22Rv1 (cell line): ENCODE data around the gene FGF21.

ENCODE experiments used
- H3K27ac ChIP-seq: fragments of 450-650 bp; 2 replicates; pipeline ENCODE4 v1.5.1; 2017
- ZFX ChIP-seq: fragments of 450-650 bp; IDR thresholded peaks from 2 replicates; pipeline ENCODE4 v1.6.1; 2017; ENCODE audit warnings: antibody characterized with exemption, borderline replicate concordance
- TF ChIP-seq, protein P1 (sequence below): fragments of 450-650 bp; IDR thresholded peaks from 2 replicates; pipeline ENCODE4 v1.5.1; 2017; ENCODE audit warnings: mild to moderate bottlenecking

Gene FGF21

GRCh38 chr19:48799358-48800300 lies 44.3 kb downstream of the FGF21 start:
- no peak for TF ChIP-seq ZFX
- TF ChIP-seq, protein P1, sequence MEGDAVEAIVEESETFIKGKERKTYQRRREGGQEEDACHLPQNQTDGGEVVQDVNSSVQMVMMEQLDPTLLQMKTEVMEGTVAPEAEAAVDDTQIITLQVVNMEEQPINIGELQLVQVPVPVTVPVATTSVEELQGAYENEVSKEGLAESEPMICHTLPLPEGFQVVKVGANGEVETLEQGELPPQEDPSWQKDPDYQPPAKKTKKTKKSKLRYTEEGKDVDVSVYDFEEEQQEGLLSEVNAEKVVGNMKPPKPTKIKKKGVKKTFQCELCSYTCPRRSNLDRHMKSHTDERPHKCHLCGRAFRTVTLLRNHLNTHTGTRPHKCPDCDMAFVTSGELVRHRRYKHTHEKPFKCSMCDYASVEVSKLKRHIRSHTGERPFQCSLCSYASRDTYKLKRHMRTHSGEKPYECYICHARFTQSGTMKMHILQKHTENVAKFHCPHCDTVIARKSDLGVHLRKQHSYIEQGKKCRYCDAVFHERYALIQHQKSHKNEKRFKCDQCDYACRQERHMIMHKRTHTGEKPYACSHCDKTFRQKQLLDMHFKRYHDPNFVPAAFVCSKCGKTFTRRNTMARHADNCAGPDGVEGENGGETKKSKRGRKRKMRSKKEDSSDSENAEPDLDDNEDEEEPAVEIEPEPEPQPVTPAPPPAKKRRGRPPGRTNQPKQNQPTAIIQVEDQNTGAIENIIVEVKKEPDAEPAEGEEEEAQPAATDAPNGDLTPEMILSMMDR: no peak
- H3K27ac ChIP-seq: no peak overlapping the region

DNA sequence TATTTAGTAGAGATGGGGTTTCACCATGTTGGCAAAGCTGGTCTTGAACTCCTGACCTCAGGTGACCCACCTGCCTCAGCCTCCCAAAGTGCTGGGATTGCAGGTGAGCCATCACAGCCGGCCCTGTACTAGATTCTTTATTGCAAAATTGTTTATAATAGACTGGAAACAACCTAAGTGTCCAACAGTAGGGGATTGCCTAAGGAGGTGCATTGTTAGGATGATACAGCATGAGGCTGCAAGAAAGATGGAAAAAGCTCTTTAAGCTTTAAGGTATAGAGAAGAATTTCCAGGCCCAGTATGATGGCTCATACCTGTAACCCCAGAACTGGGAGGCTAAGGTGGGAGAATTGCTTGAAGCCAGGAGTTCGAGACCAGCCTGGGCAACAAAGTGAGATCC lies 47.3 kb downstream of the FGF21 start:
- no peak for TF ChIP-seq ZFX
- TF ChIP-seq, protein P1: no peak
- H3K27ac ChIP-seq: no peak overlapping the region

GRCh38 chr19:48804496-48804895 lies 49.2 kb downstream of the FGF21 start:
- TF ChIP-seq ZFX: no peak
- TF ChIP-seq, protein P1: no peak
- H3K27ac ChIP-seq: no peak overlapping the region

GRCh38 chr19:48805452-48805851 lies 50.1 kb downstream of the FGF21 start:
- H3K27ac ChIP-seq: no peak overlapping the region
- TF ChIP-seq, protein P1: no peak
- TF ChIP-seq ZFX: no peak

DNA sequence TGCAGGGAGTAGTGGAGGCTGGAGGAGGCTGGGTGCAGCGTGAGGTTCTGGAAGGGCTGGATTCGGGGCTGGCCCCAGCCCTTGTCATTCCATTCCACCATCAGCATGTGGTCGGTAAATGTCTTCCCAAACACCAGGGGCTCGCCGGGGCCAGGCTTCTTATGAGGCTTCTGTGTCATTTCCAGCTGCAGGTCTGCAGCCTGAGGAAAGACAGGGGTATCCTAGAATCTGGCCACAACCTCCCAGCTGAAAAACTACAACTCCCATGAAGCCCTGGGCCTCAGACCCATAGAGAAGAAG lies 51.1 kb downstream of the FGF21 start:
- TF ChIP-seq ZFX: no peak
- TF ChIP-seq, protein P1: no peak
- H3K27ac ChIP-seq: no peak overlapping the region

GRCh38 chr19:48806818-48807589 lies 51.7 kb downstream of the FGF21 start:
- H3K27ac ChIP-seq: no peak overlapping the region; the same call in 1 of the 2 replicates
- TF ChIP-seq ZFX: no peak
- TF ChIP-seq, protein P1: no peak
